GM19467 (cell line): ENCODE data around the gene DAAM1.
A peak's percentile ranks its signal among the peaks of the same experiment; 100 is the strongest.

ENCODE experiments used
- ATAC-seq: cut with Tn5 transposase; IDR thresholded peaks from one replicate; pipeline ENCODE4 v1.9.1; 2021; ENCODE audit warnings: mild to moderate bottlenecking, moderate library complexity; ENCODE audit not compliant: unreplicated experiment

Gene DAAM1

DNA sequence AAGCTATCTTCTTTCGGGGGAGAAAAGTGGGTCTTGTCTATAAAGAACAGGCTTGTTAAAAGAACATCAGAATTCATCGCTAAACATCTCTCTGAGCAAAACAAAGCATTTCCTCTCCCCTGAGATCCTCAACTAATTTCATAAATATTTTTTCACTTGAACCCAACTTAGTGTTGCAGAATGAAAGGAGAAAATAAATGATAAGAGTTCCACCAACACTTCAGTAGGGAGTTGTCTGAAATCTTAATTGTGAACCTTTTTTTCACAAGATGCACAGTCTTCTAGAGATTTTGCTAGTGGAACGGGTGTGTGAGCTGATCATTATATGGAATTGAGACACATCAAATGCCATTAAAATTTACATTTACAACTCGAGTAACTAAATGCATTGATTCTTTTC, 1.3 kb upstream of the DAAM1 start:
- ATAC-seq = no peak

DNA sequence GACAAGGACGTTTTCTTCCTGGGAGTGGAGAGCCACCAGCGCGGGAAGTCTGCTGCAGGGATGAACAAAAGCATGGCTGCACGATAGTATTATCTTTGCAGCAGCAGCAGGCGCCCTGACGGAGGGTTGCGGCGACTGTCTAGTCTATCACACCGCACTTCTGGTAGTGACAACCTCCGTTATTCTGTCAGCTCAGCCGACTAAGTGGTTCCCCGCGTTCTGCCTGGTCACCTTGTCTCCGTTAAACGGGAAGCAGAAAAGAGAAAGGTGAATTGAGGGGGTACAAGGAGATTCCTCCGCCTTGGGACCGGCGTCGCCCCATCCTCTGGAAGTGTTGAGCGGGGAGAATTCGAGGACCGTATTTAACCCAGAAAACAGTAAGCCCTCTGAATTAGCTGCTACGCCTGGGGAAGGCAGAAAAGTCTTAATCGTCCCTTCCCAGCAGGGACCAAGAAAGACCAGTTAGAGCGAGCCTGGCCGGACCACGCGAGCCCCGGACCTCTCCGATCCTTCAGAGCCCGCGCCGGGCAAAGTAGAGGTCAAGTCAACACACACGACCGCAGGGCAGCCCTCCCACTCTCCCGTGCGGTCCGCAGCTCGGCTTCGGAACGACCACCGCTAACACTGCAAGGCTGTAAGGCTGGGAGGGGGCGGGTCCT, 536 bp upstream of the DAAM1 start:
- peak; percentile 3 for ATAC-seq

DNA sequence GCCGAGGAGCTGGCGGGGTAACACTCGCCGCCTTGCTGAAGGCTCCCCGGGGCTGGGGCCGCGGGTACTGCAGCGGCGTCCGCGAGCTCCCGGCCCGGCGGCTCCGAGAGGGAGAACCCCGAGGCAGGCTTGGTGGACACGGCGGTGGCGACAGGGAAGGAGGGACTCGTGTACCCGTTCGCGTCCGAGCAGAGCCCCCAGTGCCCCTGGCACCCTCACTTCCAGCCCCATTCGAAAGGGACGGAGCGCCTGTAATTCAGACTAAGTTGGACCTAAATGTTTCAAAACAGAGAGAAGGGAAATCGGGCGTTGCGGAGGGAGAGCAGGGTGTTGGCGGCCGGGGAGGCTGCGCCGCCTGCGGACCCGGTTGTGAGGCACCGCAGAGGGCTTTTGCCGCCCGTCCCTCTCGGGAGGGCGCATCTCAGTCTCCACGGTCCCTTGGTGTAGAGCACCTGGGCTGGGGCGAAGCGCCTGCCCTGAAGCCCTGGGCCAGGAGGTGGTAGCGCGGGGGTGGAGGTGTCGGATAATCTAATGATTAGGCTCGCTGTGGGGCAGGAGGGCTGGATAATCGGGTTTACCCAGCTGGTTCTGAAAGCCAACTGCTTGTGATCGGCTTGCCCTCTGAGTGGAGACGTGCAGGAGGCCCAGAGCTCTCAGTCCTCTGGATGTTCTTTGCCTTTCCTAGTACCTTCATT, 771 bp downstream of the DAAM1 start:
- ATAC-seq = peak; percentile 17

DNA sequence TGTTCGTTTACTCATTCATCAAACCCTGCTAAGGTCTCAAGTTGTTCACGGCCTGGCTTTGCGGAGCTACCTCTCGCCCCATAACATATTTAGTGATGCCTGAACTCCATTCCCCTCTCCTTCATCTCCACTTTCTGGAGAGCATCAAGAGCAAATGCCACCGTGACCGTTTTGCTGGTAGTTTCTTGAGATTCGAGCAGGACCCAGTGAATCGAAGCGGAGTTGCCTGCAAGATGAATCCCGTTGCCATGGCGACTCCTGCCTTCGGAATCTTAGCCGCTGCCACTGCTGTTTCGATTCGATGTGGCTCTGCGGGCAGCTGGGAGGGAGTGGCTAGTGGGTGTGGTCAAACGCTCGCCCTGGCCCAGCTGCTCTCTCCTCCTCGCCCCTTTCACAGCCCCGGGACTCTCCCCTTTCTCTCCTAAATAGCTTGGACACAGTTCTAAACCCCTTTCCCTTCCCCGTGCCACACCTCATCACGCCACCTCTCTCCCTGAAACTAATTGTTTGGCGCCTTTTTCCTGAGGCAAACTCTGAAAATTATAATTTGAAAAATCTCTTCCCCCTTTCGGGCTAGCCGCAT, 1.4 kb downstream of the DAAM1 start:
- ATAC-seq = peak; percentile 36

DNA sequence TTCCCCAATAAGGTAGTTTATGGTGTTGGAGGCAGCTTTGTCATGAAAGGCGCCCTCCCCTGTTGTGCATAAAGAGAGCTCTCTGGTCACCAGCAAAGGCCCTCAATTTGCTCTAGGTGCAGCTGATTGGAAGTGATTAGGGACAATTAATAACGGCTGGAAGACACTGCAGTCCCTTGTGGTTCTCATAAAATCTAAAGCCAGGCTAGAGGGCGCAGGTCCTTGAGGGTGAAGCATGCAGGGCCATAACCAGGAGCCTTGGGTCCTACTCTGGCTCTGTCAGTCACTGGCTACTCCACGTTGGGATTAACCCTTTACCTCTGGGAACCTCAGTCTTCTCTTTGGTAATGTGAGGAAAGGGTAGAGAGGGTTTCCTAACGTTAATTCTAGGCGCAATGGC, 1.9 kb downstream of the DAAM1 start:
- ATAC-seq = no peak

DNA sequence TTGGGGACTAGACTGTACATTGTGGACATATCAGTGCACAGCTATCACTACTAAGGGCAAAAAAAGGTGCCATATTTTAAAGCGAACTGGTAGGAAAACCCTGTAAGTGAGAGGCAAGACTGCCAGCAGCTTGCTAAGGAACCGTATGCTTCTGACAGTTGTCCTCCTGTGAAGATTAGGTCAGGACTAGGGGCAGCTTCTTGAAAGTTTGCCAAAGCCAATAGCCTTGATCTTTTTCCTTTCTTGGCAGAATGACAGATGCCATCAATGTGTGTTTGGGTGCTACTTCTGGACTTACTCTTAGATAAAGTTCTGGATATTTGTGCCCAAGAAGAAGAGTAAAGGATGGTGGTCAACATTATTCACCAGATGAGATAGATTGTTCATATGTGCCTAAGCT, 7.4 kb downstream of the DAAM1 start:
- ATAC-seq = no peak

DNA sequence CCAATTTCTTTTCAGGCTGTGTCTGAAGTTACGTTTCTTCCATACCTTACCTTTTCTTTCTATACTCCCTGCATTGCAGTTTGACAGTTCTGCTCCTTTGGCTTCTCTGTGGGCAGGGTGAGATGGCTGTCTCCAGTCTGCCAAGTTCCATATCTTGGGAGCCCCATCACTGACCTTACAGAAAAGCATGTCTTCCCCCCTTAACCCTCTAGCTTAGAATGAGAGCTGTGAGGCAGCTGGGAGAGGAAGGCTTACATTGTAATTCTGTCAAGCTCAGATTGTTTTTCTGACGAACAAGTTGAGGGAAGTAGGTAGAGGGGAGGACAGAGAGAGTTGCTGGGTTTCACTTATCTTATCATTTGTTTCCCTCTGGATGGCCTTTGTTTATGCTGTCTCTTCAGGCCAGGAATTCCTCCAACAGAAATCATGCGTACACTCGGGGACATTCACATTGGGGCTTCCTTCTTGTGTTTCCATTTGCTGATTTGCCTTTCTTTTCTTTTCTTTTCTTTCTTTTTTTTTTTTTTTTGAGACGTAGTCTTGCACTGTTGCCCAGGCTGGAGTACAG, 9.3 kb downstream of the DAAM1 start:
- no peak for ATAC-seq

DNA sequence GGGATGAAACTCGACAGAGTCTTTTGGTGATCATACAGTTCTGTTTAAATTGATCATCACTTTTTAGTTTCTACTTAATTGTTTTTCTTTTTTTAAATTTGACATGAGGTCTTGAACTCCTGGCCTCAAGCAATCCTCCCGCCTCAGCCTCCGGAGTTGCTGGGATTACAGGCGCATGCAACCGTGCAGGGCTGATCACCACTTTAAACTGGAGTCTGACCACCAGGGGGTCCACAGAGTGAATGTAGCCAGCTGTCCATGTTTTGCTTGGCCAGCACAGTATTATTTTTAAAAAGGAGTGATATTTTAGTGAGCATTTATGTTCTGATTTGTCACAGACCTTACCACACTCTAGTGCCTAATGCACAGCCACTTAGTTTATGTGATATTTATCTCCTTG, 10.7 kb downstream of the DAAM1 start:
- no peak for ATAC-seq

DNA sequence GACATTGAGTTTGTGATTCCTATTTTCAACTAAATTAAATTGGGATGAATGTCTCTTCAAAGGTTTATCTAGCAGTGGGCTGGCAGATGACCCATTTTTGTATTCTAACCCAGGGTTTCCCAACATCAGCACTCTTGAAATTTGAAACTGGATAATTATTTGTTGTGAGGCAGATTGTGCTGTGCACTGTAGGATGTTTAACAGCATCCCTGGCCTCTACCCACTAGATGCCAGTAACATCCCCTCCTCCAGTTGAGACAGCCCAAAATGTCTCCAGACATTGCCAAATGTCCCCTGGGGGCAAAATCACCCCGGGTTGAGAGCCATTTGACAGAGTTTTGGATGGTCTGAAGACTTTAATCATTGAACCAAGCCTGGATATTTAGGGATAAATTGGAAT, 11.1 kb downstream of the DAAM1 start:
- ATAC-seq = no peak

DNA sequence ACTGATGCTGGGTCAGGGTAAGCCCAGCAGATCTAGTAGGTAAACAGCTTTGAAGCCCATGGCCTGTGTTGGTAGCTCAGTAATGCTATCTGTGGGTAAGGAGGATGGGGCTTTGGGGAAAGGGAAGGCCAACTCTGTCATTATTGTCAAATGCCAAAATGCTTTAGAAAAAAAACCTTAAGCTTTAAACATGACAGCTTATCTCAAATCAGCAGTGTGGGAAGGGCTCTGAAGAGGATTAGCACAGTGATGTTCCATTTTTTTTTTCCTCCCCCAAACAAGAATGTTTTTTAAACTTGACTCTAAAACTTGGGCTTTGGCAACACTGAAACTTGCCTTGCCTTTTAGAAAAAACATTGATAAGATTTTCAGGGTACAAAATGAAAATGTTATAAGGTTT, 11.7 kb downstream of the DAAM1 start:
- no peak for ATAC-seq

DNA sequence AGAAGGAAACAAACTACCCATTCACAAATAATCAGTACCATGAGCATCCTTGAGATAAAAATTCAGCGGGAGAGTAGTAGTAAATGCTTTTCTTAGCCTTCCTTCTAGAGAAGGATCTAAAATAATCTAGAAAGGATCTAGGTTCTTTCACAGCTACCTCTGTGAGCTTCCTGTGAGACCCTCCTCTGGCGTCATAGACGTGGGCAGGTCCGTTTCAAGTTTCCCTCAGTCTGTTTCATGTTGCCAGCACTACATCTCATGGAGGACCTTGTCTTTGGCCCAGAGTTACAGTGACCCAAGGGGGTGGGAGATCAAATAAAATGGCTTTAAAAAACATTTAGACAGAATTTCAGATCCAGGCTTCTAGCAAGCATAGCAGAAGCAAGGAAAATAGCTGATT, 13.6 kb downstream of the DAAM1 start:
- ATAC-seq = no peak

DNA sequence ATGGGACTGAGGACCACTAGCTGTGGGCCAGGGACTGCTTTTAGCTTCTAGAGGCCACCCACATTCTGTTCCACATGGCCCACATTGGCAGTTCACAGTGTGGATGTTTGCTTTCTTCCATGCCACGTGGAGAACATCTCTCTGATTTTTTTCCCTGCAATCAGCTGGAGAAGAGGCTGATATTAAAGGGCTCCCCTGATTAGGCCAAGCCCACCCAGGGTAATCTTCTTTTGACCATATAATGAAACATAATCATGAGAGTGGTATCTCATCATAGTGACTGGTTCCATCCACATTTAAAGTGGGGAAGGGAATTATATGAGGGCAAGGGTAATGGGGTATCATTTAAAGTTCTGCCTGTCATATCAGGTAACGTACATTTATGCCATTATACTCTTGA, 15.8 kb downstream of the DAAM1 start:
- no peak for ATAC-seq

DNA sequence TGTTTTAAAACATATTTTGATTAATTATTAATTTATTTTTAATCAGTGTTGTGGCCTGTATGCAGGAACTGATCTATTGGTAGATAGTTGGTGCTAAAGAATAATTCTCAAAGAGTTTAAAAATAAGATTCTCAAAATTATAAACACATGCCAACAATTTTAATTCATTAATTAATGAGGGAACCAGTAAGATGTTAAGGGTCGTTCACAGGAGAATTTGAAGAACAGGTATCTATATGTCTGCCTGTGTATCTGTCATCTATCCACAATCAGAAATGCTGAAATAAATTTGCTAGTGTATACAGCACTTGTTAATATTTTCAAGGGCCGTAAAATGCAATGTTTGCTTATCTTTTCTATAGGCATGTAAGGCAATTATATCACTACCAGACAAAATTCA, 18.4 kb downstream of the DAAM1 start:
- no peak for ATAC-seq

DNA sequence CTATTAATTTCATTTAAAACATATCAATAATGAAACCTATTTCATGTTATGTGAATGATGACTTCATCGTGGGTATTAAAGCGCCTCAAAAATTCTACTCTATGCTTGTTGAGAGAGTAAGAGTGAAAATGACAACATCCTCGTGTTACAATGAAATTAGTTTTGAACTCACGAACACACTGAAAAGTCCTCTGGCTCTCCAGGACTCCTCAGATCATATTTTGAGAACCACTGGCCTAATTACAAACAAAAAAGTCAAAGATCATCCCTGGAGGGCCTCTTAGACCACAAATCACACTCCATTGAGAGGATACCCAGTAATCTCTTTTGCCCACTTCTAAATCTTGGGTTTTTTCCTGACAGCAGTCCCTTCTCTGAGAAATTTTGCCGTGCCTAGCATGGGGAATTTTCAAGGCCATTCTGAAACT, 19.1 kb downstream of the DAAM1 start:
- ATAC-seq = no peak

DNA sequence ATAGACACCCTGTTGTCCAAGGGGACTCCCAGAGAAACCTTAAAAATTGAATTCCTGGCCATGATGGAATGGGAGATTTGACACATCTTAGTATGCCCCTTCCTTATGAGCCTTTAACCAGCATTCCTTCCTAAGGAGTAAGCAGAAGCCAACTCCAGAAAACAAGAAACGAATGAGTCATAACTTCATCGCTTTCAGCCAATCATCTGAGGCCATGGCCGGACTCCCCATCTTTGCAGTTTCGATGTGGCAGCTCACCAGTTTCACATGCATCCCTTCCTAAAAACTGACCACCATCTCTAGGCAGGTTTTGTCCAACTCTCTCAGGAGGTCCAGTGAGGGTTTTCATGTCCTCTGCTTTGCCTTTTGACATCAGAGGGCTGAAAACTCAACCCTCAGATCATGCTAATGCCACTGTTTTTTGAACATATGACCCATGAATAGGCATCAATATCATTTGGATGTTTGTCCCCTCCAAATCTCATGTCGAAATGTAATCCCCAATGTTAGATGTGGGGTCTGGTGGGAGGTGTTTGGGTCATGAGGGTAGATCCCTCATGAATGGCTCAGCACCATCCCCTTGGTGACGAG, 19.9 kb downstream of the DAAM1 start:
- ATAC-seq = peak; percentile 53

DNA sequence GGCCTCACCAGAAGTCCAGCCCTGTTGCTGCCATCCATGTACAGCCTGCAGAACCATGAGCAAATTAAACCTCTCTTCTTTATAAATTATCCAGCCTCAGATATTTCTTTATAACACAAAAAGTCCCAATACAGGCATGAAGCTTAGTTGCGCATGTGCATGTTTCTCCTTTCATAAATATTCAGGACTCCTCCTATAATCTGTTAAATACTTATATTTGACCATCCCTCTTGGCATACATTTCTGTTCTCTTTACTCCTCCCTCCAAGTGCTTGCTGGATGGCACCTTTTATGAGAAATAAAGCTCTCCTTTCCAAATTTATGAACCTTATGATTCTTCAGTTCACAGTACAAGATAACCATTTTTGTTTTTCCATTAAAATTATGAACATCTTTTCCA, 20.5 kb downstream of the DAAM1 start:
- no peak for ATAC-seq

DNA sequence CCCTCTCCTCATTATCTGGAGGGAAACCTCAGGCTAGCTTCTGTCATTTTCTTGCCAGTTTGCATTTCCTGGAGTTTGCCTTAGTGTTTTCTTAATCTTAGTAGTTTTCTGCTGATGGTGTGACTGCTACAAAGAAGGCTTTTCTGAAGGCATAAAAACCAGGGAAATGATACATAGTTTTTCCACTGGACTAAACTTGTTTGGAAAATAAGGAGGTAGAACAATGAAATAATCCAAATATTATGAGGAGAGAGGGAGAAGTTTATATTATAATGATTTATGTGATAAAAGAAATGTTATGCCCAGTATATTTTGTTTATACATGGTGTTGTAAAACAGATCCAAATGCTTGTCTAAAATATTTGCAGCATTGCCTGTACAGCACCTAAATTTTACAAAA, 22.2 kb downstream of the DAAM1 start:
- ATAC-seq = no peak

DNA sequence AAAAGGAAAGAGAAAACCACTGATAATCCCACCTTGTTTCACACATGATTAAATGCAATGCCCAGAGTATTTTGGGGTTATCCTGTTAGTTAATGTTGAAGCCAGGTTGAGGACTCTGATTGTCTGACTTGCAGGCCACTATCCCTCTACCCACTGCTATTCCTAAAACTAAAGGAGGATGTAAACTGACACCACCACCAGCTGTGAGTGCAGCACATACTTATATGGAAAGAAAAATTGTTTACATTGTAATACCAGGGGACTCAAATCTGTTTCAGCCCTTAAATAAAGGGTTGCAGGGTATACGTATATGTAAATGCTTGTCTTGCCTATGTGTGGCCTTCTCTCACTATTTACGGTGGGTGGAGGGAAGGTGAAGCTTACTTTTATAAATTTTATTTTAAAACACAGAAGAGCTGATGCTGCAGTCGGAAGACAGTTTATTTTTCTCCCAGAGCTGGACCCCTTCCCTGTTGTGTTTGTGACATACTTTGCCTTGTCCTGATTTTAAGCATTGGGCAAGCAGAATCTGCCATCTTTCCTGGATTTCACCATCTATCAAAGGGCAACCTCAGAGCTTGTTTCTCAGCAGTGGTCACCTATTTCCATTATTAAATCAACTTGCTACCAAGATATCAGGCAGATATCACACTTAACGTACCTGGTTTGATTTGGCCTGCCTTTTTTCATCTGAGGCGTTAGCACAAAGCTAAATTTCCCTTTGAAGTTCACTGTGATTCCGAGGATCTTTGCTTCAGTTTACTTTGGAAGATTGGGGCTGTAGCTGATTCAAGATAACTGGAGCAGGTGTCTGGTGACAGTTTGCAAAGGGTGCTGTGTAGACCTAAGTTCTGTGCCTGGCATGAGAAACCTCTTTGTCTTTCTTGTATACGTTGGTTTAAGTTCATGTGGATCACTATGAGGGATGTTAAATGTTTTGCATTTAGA, 25.2 kb downstream of the DAAM1 start:
- no peak for ATAC-seq

DNA sequence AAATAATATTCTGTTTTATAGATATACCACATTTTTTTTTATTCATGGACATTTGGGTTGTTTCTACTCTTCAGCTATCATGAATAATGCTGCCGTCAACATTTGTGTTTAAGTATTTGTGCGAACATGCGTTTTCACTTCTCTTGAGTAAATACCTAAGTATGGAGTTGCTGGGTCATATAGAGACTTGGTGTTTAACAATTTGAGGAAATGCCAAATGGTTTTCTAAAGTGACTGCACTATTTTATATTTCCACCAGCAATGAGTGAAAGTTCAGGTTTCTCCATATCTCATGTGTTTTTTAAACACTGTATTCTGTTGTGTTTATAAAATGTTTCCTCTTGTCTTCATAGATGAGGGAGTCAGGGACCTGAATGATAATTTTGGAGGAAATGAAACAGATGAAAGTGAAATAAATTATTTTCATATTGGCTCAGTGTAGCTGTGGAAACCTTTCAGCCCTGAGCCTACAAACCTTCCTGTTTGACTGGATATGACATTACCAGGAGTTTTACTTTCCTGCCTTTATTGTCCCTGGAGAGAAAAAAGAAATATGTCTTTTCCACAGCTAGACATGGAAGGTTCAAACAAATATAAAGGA, 26.3 kb downstream of the DAAM1 start:
- no peak for ATAC-seq

DNA sequence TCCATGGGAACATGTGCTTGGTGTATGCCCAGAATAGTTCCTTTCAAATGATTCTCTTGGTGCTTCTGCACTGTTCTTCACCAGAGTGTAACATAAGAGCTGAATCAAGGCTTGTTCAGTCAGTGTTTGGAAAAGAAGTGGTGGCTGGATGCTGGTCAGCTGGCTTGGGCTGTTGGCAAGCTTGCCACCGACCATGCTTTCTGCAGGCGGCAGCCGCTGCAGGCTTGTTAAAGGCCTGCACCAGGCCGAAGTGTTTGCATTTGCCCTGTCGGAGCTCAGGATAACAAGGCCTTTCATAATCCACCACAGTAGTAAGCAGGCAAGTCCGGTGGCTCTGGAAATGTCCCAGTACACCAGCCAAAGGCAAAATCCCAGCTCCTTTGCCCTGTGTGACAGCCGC, 26.9 kb downstream of the DAAM1 start:
- ATAC-seq = no peak
